ENCODE data around the gene RPS15A. TPM values are rescaled to one million over a fixed set of nuclear protein-coding genes. Genes with fewer than 3 reads are reported as not detected.
A peak's percentile ranks its signal among the peaks of the same experiment; 100 is the strongest.

The RPS15A gene
- total RNA-seq, 3 donors from 2014 or later (not counting 1 experiment from before 2014, with no cell fraction given) = 1,225 to 1,687 (median 1,635) TPM

DNA sequence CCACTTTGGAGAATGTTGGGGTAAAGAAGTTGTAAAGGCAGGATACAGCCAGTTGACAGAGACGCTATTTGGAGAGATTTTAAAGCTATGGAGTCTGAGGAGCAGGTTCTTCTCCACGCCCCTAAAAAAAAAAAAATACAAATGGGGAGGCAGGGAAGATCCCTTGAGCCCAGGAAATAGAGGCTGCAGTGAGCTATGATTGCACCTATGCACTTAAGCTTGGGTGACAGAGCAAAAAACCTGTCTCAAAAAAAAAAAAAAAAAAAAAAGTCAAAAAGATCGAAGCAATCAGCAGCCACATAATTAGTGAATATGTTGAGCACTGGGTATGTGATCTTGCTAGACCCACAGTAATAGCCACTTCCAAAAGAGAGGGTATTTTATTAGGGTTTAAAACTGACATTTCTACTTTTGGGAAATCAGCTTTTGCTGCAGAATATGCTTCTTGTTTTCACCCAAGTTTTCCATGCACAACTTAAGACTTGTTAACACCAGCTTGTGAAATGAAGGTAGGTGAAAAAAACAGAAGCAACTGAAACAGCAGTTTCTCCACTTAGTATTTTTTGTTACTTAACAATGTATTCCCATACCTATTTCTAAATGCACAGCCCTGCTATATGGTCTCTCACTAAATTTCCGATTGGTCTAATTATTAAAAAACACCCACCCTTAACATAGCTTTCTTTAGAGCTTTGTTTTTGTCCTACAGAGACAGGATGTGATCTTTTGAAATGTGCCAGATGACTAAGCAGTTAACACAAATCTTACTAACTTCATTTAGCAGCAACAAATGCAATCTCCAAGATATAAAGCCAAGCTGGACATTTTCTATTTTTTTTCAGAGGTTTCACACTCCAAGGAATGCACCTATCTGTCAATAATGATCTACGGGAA lies 13.7 kb upstream of the RPS15A start:
- H3K36me3 ChIP-seq (ENCODE audit: control insufficient read depth, insufficient read depth, low read length) = peaks cover 23% of the 10 kb centered on the region
- DNase-seq (no peak), ATAC-seq (no peak)
- H3K9me3 Mint-ChIP-seq = no peaks in the 10 kb centered on the region
- H3K27me3 ChIP-seq (ENCODE audit: control insufficient read depth, insufficient read depth, low read length) = no peaks in the 10 kb centered on the region
- H3K27me3 Mint-ChIP-seq (ENCODE audit: low read depth in 2 of 2) = no peaks in the 10 kb centered on the region
- peaks cover 17% of the 10 kb centered on the region for H3K36me3 Mint-ChIP-seq
- WGBS (ENCODE audit: insufficient coverage) = 50% methylated on average over 4 of the region's 5 CpGs
- H3K9me3 ChIP-seq (ENCODE audit: control insufficient read depth, insufficient read depth, low read length) = no peaks in the 10 kb centered on the region
- H3K27ac ChIP-seq (ENCODE audit: low read length) = peak overlapping the region; percentile 29
- intact Hi-C loops (cut with micrococcal nuclease) = loop anchor here (5.0 kb wide), 3 partner anchors 163 to 753 kb away; partner anchors contain the start of genes COQ7 and VPS35L
- H3K4me1 ChIP-seq (ENCODE audit: control insufficient read depth, insufficient read depth, low read length) = peaks cover 28% of the 10 kb centered on the region
- H3K4me1 Mint-ChIP-seq = peaks cover 47 to 52% of the 10 kb centered on the region in 2 donors
- no peak overlapping the region for H3K4me3 ChIP-seq (ENCODE audit: low read length)
- peak overlapping the region; percentile 62 for H3K4me3 Mint-ChIP-seq
- TF ChIP-seq CTCF (IDR thresholded peaks at IDR 0.05) = no peak
- peak overlapping the region; percentile 88 to 95 for H3K27ac Mint-ChIP-seq

GRCh38 chr16:18802767-18803343 lies 12.7 kb upstream of the RPS15A start:
- H3K27me3 Mint-ChIP-seq (ENCODE audit: low read depth in 2 of 2) = no peaks in the 10 kb centered on the region
- Histone ChIP-seq H3K4me1 (ENCODE audit: control insufficient read depth, insufficient read depth, low read length) (peaks cover 28% of the 10 kb centered on the region), H3K27me3 (ENCODE audit: control insufficient read depth, insufficient read depth, low read length) (no peaks in the 10 kb centered on the region), H3K9me3 (ENCODE audit: control insufficient read depth, insufficient read depth, low read length) (no peaks in the 10 kb centered on the region), H3K36me3 (ENCODE audit: control insufficient read depth, insufficient read depth, low read length) (peaks cover 14% of the 10 kb centered on the region), H3K4me3 (ENCODE audit: low read length) (no peak overlapping the region), H3K27ac (ENCODE audit: low read length) (peak overlapping the region; percentile 29)
- DNase-seq = no peak
- H3K9me3 Mint-ChIP-seq = no peaks in the 10 kb centered on the region
- TF ChIP-seq CTCF (IDR thresholded peaks at IDR 0.05) = no peak
- intact Hi-C loops (cut with micrococcal nuclease) = loop anchor here (5.0 kb wide), 3 partner anchors 164 to 754 kb away; partner anchors contain the start of genes COQ7 and VPS35L
- H3K36me3 Mint-ChIP-seq = peaks cover 11% of the 10 kb centered on the region
- H3K4me3 Mint-ChIP-seq = peak overlapping the region; percentile 52
- peak overlapping the region; percentile 88 to 95 for H3K27ac Mint-ChIP-seq
- no peak for ATAC-seq
- H3K4me1 Mint-ChIP-seq = peaks cover 47 to 59% of the 10 kb centered on the region in 2 donors
- WGBS (ENCODE audit: insufficient coverage) = 97% methylated on average over 9 of the region's 16 CpGs

GRCh38 chr16:18801145-18801972 lies 11.2 kb upstream of the RPS15A start, which contains the start of gene ARL6IP1:
Gene ARL6IP1 (minus strand): TSS chr16:18801549. CDS start chr16:18801466, 83 bp downstream.
- ATAC-seq (peak; percentile 92 to 99 (median 94)), DNase-seq (peak; percentile 98 to 100)
- no peaks in the 10 kb centered on the region for H3K9me3 Mint-ChIP-seq
- peak; percentile 82 for TF ChIP-seq CTCF (IDR thresholded peaks at IDR 0.05)
- Histone ChIP-seq H3K4me1 (ENCODE audit: control insufficient read depth, insufficient read depth, low read length) (peaks cover 28% of the 10 kb centered on the region), H3K4me3 (ENCODE audit: low read length) (peak within 1 kb of the TSS; percentile 83), H3K36me3 (ENCODE audit: control insufficient read depth, insufficient read depth, low read length) (peaks cover 15% of the 10 kb centered on the region), H3K27me3 (ENCODE audit: control insufficient read depth, insufficient read depth, low read length) (no peaks in the 10 kb centered on the region), H3K27ac (ENCODE audit: low read length) (peak within 1 kb of the TSS; percentile 84), H3K9me3 (ENCODE audit: control insufficient read depth, insufficient read depth, low read length) (no peaks in the 10 kb centered on the region)
- peaks cover 45 to 60% of the 10 kb centered on the region in 2 donors for H3K4me1 Mint-ChIP-seq
- WGBS (ENCODE audit: insufficient coverage) = under 1% methylated on average over 77 of the region's 77 CpGs
- peaks cover 7% of the 10 kb centered on the region for H3K36me3 Mint-ChIP-seq
- intact Hi-C loops (cut with micrococcal nuclease) = loop anchor here (1.0 to 5.0 kb wide), 5 partner anchors 11 to 756 kb away; partner anchors contain the start of genes COQ7, RPS15A, SMG1 and VPS35L
- H3K27ac Mint-ChIP-seq = peak within 1 kb of the TSS; percentile 94 to 95
- H3K27me3 Mint-ChIP-seq (ENCODE audit: low read depth in 2 of 2) = no peaks in the 10 kb centered on the region
- H3K4me3 Mint-ChIP-seq = peak within 1 kb of the TSS; percentile 96
